Keratinocyte (primary cell): ENCODE results near the gene NFE2L3.

Experiments used
- EZH2 ChIP-seq: IDR thresholded peaks from one replicate; pipeline ENCODE4 v1.6.1; 2012; ENCODE audit warnings: inconsistent platforms, mild to moderate bottlenecking, low read length, moderate library complexity
- TF ChIP-seq, protein P1 (sequence below), 3 experiments: IDR thresholded peaks in 1 of 3; conservative IDR thresholded peaks in 1 of 3; optimal IDR thresholded peaks in 1 of 3; 2 replicates in 2 of 3; 3 replicates in 1 of 3; pipeline versions ENCODE3 to v1.5.1; 2011; ENCODE audit warnings: low read length in 3 of 3, mild to moderate bottlenecking in 3 of 3, moderate library complexity in 2 of 3, control low read depth in 1 of 3, inconsistent platforms in 1 of 3; ENCODE audit not compliant: insufficient read depth in 2 of 3; ENCODE audit errors: extremely low read depth in 1 of 3

DNA sequence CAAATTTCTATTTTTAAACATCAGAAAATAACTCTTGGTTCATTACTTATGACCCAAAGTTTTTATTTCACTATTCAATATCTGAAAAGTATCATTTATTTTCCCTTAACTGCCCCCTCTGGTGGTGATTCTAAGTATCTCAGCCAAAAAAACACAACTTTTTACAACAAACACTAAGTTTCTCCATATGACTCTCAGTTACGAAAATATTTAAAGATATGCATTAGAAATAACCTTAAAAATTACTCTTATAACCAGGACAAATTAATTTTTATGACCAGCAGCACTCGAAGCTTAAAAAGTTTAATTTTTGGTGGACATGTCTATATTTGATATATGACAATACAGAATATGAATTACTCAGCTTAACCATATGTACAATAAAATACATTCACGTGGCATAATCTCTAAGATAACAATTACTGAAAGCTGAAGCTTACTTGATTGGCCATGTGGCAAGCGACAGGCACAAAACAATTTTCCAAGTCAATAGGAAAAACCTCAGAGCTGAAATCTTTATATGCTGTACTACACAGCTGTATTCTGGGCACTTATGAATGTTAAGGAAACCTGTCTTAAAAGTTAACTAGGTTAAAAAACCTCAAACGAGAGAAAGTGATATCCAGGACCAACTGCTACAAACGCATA is 46.3 kb downstream of the NFE2L3 start:
- TF ChIP-seq, protein P1, sequence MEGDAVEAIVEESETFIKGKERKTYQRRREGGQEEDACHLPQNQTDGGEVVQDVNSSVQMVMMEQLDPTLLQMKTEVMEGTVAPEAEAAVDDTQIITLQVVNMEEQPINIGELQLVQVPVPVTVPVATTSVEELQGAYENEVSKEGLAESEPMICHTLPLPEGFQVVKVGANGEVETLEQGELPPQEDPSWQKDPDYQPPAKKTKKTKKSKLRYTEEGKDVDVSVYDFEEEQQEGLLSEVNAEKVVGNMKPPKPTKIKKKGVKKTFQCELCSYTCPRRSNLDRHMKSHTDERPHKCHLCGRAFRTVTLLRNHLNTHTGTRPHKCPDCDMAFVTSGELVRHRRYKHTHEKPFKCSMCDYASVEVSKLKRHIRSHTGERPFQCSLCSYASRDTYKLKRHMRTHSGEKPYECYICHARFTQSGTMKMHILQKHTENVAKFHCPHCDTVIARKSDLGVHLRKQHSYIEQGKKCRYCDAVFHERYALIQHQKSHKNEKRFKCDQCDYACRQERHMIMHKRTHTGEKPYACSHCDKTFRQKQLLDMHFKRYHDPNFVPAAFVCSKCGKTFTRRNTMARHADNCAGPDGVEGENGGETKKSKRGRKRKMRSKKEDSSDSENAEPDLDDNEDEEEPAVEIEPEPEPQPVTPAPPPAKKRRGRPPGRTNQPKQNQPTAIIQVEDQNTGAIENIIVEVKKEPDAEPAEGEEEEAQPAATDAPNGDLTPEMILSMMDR (optimal IDR thresholded peaks at IDR 0.05 in 1 of 3, IDR thresholded peaks at IDR 0.05 in 1 of 3, conservative IDR thresholded peaks at IDR 0.05 in 1 of 3; ENCODE audit: extremely low read depth in 1 of 3, insufficient read depth in 2 of 3, low read length in 3 of 3) = peak in 2 of 3 experiments; percentile 26 to 46
- no peak for TF ChIP-seq EZH2
